ENCODE measurements around the gene RNF138. TPM values are rescaled to one million over a fixed set of nuclear protein-coding genes. Genes with fewer than 3 reads are reported as not detected.

Gene RNF138
- total and polyA plus RNA-seq, 2 of the 13 experiments (the other 11 are each of a cell fraction or from before 2014, with no cell fraction given), result 14.6 to 33.6 TPM

GRCh38 chr18:32091724-32092421 is at the start of gene RNF138 (continued):
- TF ChIP-seq, protein P1, sequence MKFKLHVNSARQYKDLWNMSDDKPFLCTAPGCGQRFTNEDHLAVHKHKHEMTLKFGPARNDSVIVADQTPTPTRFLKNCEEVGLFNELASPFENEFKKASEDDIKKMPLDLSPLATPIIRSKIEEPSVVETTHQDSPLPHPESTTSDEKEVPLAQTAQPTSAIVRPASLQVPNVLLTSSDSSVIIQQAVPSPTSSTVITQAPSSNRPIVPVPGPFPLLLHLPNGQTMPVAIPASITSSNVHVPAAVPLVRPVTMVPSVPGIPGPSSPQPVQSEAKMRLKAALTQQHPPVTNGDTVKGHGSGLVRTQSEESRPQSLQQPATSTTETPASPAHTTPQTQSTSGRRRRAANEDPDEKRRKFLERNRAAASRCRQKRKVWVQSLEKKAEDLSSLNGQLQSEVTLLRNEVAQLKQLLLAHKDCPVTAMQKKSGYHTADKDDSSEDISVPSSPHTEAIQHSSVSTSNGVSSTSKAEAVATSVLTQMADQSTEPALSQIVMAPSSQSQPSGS (CRISPR knock-in tag; IDR thresholded peaks at IDR 0.05), result 0 out of 2 replicates have a peak, but pooled peaks have one; percentile 15
- no peak for TF ChIP-seq CENPT (CRISPR knock-in tag; IDR thresholded peaks at IDR 0.05; ENCODE audit: low read depth)
- TF ChIP-seq ZNF841 (CRISPR knock-in tag; IDR thresholded peaks at IDR 0.05; ENCODE audit: borderline replicate concordance), result peak; percentile 94
- TF ChIP-seq SALL2 (CRISPR knock-in tag; IDR thresholded peaks at IDR 0.05), result no peak; the same call in 1 of the 2 replicates
- TF ChIP-seq ZNF230 (CRISPR knock-in tag; IDR thresholded peaks at IDR 0.05), result peak; percentile 90
- 0 out of 2 replicates have a peak, but pooled peaks have one; percentile 64 for TF ChIP-seq ZNF136 (CRISPR knock-in tag; IDR thresholded peaks at IDR 0.05; ENCODE audit: low read depth)
- TF ChIP-seq MEIS1 (CRISPR knock-in tag; IDR thresholded peaks at IDR 0.05; ENCODE audit: borderline replicate concordance), result peak; percentile 34; the same call in 1 of the 2 replicates
- TF ChIP-seq BHLHE40 (IDR thresholded peaks at IDR 0.05; ENCODE audit: low read length), result 0 out of 2 replicates have a peak, but pooled peaks have one; percentile 14
- TF ChIP-seq SCMH1 (CRISPR knock-in tag; IDR thresholded peaks at IDR 0.05; ENCODE audit: borderline replicate concordance), result no peak
- TF ChIP-seq ZSCAN22 (CRISPR knock-in tag; IDR thresholded peaks at IDR 0.05), result no peak
- TF ChIP-seq ISX (CRISPR knock-in tag; conservative IDR thresholded peaks at IDR 0.05), result no peak
- TF ChIP-seq ZNF660 (CRISPR knock-in tag; IDR thresholded peaks at IDR 0.05; ENCODE audit: borderline replicate concordance, low read depth), result no peak
- TF ChIP-seq ZNF256 (CRISPR knock-in tag; conservative IDR thresholded peaks at IDR 0.05), result no peak
- TF ChIP-seq, protein P2, sequence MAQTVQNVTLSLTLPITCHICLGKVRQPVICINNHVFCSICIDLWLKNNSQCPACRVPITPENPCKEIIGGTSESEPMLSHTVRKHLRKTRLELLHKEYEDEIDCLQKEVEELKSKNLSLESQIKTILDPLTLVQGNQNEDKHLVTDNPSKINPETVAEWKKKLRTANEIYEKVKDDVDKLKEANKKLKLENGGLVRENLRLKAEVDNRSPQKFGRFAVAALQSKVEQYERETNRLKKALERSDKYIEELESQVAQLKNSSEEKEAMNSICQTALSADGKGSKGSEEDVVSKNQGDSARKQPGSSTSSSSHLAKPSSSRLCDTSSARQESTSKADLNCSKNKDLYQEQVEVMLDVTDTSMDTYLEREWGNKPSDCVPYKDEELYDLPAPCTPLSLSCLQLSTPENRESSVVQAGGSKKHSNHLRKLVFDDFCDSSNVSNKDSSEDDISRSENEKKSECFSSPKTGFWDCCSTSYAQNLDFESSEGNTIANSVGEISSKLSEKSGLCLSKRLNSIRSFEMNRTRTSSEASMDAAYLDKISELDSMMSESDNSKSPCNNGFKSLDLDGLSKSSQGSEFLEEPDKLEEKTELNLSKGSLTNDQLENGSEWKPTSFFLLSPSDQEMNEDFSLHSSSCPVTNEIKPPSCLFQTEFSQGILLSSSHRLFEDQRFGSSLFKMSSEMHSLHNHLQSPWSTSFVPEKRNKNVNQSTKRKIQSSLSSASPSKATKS (CRISPR knock-in tag; IDR thresholded peaks at IDR 0.05), result peak; percentile 88; the same call in 1 of the 2 replicates
- TF ChIP-seq, protein P3, sequence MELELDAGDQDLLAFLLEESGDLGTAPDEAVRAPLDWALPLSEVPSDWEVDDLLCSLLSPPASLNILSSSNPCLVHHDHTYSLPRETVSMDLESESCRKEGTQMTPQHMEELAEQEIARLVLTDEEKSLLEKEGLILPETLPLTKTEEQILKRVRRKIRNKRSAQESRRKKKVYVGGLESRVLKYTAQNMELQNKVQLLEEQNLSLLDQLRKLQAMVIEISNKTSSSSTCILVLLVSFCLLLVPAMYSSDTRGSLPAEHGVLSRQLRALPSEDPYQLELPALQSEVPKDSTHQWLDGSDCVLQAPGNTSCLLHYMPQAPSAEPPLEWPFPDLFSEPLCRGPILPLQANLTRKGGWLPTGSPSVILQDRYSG (CRISPR knock-in tag; IDR thresholded peaks at IDR 0.05), result no peak; the same call in 1 of the 2 replicates
- TF ChIP-seq ZNF776 (CRISPR knock-in tag; IDR thresholded peaks at IDR 0.05), result peak; percentile 65; the same call in 1 of the 2 replicates
- peak; percentile 85; the same call in 1 of the 2 replicates for TF ChIP-seq ZNF598 (CRISPR knock-in tag; IDR thresholded peaks at IDR 0.05; ENCODE audit: borderline replicate concordance)
- TF ChIP-seq GLI4 (CRISPR knock-in tag; IDR thresholded peaks at IDR 0.05; ENCODE audit: borderline replicate concordance), result peak; percentile 68; the same call in 1 of the 2 replicates
- no peak for TF ChIP-seq RBM22 (optimal IDR thresholded peaks at IDR 0.05; ENCODE audit: low read length)
- no peak for TF ChIP-seq CCAR2 (optimal IDR thresholded peaks at IDR 0.05; ENCODE audit: low read depth, low read length)
- peak; percentile 95 for TF ChIP-seq KDM5B (CRISPR knock-in tag; IDR thresholded peaks at IDR 0.05; ENCODE audit: borderline replicate concordance)
- TF ChIP-seq PHB2 (IDR thresholded peaks at IDR 0.05; ENCODE audit: partially characterized antibody), result no peak
- peak; percentile 64 for TF ChIP-seq ZNF430 (CRISPR knock-in tag; IDR thresholded peaks at IDR 0.05)
- peak; percentile 81 for TF ChIP-seq ERF (CRISPR knock-in tag; IDR thresholded peaks at IDR 0.05)
- TF ChIP-seq CHD2 (IDR thresholded peaks at IDR 0.05; ENCODE audit: low read depth, low read length), result no peak
